Fibroblast of lung (primary cell): ENCODE data around the gene CLDN18.

Experiments
- CTCF ChIP-seq, 2 donors: IDR thresholded peaks in 1 of 2; conservative IDR thresholded peaks in 1 of 2; 1 replicate in 1 of 2; 2 replicates in 1 of 2; pipeline ENCODE4 v1.5.1; 2011 to 2012; ENCODE audit warnings: low read length in 2 of 2, control low read depth in 1 of 2, inconsistent platforms in 1 of 2, low read depth in 1 of 2, mild to moderate bottlenecking in 1 of 2
- EZH2 ChIP-seq: IDR thresholded peaks from 2 replicates; pipeline ENCODE4 v1.5.1; 2012; ENCODE audit warnings: low read length, control low read depth, mild to moderate bottlenecking; ENCODE audit errors: missing control alignments

DNA sequence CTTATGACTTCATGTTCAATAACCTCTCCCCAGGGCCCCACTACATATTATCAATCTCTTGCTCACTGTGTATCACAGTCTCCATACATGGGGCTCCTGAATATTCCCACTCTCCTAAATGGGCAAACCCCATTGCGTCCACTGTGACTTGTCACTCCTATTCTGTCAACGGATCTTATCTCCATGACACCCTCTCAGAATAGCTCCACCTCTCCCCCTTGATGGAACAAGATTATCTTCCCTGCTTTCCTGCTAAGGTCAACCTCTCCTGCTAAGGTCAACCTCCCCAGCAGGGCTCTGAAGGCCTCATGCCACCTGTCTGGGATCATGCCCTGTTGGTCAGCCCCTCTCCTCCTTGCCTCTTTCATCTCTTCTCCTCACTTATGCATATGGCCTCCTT, 1.8 kb downstream of the CLDN18 start:
- TF ChIP-seq CTCF (conservative IDR thresholded peaks at IDR 0.05 in 1 of 2, IDR thresholded peaks at IDR 0.05 in 1 of 2; ENCODE audit: low read depth in 1 of 2, low read length in 2 of 2) (no peak), EZH2 (no peak)
